HG02970 (cell line): Measurements from ENCODE around the gene PADI1.
"Not testable (repeated sequence)": the region's sequence is repeated elsewhere in the genome, so short reads cannot be mapped to it uniquely, and the experiment has no call there.

Experiments used
- ATAC-seq: cut with Tn5 transposase; IDR thresholded peaks from one replicate; pipeline ENCODE4 v1.9.1; 2021; ENCODE audit warnings: mild to moderate bottlenecking, moderate library complexity, moderate number of reproducible peaks; ENCODE audit not compliant: unreplicated experiment, low FRiP score

Gene PADI1

DNA sequence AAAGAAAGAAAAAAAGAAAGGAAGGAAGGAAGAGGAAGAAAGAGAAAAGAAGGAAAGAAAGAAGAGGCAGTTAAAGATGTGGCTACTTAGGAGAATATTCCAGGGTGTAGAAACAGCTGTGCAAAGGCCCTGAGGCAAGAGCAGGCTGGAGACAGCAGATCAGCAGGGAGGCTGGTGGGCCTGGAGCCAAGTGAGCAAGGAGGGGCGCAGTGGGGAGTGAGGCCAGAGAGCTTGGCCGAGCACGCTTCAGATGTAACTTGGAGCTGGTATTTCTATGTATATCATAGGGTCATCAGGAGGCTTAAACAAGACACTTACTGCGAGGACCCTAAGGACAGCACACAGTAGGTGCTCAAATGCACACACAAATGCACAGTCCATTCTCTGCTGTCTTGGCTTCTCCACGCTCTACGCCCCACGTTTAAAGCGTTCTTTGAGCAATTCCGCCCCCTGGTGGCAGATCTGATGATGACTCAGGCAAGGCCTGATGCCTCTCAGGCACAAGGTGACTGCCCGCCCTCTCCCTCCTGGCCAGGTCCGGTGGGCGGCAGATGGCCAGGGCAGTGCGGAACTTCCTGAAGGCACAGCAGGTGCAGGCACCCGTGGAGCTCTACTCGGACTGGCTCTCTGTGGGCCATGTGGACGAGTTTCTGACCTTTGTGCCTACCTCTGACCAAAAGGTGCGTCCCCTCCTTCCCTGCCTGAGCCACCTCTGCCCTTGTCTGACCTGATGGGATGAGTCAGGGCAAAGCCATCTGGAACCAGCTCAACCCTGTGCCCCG is 32.0 kb downstream of the PADI1 start:
- ATAC-seq, result no peak

DNA sequence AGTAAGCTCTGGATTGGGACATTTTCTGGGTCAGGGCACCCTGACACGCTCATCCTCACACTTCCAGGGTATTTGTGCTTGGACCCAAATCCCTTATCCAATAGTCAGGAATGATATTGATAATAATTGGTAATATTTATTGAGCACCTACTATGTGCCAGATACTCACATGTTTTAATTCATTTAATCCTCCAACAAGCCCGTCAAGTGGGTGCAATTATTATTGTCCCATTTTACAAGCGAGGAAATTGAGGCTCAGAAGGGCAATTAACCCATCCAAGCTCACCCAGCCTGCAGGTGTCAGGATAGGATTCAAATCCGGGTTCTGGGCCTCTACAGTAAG is 32.6 kb downstream of the PADI1 start:
- no peak for ATAC-seq

GRCh38 chr1:17239420-17239819 is 34.5 kb downstream of the PADI1 start:
- no peak for ATAC-seq

DNA sequence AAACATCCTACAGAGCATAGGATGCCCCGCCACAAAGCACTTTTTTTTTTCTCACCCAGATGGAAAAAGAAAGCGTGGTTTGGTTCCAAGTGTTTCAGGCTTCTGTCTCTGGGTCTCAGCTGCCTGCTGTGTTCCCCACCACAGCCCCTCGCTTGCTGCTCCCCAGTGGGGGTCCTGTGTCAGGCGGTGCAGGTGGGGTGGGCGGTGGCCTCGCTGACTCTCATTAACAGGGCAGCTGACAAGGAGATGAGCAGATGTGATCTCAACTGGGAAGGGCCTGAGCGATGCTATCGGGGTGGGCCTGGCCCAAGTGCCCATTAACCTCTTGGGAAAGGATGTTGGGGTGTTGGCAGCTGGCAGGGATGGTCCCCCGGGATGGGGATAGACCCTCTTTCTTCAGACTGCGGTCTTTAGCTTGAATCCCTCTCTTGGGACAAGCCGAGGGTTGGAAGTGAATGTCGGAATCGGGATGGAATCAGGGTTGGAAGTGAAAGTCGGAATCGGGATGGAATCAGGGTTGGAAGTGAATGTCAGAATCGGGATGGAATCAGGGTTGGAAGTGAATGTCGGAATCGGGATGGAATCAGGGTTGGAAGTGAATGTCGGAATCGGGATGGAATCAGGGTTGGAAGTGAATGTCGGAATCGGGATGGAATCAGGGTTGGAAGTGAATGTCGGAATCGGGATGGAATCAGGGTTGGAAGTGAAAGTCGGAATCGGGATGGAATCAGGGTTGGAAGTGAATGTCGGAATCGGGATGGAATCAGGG is 36.3 kb downstream of the PADI1 start:
- not testable (repeated sequence) for ATAC-seq

GRCh38 chr1:17241780-17242074 is 36.8 kb downstream of the PADI1 start:
- not testable (repeated sequence) for ATAC-seq

DNA sequence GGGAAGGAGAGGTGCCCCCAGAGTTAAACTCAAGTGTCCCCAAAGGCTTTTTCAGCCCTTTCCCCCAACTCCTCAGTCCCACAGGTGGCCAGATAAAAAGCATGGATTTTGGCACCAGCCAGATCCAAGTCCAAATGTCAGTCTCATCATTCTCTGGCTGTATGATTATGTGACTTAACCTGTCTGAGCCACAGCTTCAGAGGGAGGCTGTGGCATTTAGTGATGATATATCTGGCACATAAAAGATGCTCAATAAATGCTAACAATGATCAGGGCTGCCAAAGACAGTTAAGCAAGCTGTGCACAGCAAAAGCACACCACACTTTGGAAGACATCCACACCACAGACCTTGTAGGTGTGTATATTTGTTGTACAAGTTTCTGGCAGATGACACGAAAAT is 38.3 kb downstream of the PADI1 start:
- ATAC-seq, result no peak

DNA sequence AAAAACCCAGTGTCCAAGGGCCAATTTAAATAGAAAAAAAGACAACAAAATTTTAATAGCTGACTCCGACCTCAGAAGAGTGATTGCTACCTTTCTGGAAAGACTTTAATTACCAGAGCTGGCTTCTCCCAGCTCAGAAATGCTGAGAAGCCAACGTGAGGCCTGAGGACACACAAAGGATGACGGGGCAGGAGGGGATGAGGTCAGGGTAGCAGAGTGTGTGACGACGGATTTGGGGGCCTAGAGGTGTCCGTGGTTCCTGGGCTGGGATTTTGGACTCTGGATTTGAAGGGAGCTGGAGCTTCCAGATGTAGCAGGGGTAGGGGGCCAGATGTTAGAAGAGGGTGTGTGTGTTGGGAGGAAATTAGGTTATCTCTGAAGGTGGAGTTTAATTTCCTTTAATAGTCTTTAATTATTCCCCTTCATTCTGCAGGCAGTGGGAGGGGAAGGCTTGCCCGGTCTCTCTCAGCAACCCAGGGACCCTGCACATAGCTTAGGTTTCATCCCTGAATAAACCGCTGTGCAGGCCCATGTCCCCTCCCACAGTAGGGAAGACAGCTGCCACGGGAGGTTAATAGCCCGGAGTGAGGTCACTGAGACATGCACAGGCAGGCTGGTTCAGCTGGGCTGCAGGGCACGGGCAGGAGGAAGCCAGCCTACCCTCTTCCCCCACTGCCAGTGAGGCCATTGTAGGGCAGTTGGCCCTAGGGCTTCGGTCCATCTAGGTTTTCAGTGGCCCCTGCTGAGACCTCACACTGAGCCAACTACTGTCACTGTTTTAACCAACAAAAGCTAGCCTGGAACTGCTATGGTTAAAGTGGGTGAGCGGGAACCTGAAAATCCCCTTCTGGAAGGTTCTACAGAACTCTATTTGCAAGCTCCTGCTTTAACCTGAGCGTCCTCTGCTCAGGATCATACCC is 40.2 kb downstream of the PADI1 start:
- ATAC-seq, result no peak

DNA sequence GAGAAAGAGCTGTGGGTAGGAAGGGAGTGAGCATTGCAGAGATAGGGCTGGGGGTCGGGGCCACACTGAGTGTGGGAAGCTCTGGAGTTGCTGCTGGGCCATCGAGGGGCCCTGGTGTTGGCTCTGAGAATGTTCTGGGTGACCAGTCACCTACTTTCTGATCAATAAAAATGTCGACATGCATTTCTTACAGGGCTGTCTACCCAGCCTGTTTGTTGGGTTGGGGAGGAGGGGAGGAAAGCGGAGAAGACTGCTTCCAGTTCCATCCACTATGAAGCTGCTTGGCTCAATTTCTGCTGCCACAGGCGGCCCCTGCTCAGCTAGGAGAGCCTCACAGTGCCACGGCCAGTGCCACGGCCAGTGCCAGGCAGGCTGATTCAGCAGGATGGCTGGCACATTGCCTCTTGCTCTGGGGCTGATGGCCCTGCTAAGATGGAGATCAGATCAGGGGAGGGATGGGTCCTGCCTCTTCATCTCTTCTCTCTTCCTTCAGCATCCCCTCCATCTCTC is 40.9 kb downstream of the PADI1 start:
- no peak for ATAC-seq

- no peak for ATAC-seq
These were observed 42.0 kb downstream of the PADI1 start for GRCh38 chr1:17246971-17247370.

DNA sequence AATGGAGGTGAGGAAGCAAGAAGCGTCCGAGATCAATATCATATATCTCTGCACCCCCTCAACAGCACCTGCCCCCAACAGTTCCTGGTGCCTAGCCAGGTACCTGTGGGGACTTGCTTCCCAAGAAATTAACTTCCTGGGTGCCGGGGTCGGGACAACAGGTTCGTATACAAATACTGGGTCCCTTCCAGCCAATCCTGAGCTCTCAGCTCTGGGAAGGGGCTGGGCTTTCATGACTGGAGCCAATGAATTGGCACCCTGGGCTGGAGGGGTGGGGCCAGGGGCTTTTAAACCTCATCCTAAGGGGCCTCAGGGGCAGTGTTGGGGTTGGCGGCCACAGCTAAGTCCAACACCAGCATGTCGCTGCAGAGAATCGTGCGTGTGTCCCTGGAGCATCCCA is 43.9 kb downstream of the PADI1 start, which contains the start of gene PADI3:
PADI3 (plus strand) TSS at position 318 of the 400 bp plus-strand sequence; CDS start at position 358, 40 bp downstream.
- no peak for ATAC-seq

- no peak for ATAC-seq
These were observed 45.7 kb downstream of the PADI1 start for GRCh38 chr1:17250601-17251000.

DNA sequence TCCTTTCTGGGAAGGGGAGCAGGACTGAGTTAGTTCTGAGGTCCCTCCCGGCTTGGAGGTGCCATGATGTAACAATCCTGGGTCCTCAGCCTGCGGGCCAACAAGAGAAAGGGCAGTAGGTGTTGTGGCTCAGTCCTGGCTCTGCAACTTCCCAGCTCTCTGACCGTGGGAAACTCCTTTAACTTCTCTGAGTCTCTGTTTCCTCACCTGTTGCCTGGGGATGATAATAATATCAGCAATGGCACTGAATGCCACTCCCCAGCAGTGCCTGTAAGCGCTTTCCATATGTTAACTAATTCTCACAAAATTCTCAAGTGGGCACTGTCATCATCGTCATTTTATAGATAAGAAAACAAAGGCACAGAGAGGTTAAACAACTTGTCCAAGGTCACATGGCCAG is 46.3 kb downstream of the PADI1 start:
- no peak for ATAC-seq

DNA sequence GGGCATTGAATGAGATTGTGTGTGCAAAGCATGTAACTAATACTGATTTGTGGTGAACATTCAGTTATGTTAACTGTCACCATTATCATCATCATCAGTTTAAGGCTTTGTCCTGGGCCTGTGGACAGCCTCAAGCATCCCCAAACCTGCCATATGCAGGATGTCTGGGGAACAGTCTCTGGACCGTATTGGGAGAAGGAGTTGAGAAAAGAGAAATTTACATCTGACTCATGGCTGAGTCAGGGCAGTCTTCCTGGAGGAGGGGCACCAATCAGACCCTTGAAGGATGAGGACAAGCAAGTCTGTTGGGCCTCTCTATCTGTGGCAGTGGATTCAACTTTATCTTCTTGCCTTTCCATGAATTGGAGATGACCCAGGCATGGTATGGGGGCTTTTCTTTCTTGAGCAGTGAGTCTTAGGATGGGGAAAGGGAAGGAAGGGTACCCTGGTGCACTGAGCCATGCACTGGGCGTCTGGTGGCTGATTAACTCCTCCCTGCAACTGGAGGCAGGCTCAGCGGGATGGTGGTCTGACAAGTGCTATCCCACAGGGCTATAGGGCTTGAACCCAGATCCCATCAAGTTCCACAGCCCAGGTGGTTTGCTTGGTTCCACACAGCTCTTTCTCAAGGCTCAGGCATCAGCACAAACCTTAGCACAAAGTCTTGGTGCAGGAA is 46.9 kb downstream of the PADI1 start:
- ATAC-seq, result no peak

- no peak for ATAC-seq
These were observed 50.4 kb downstream of the PADI1 start for GRCh38 chr1:17255336-17255735.

- no peak for ATAC-seq
These were observed 53.3 kb downstream of the PADI1 start for GRCh38 chr1:17258116-17258757.

DNA sequence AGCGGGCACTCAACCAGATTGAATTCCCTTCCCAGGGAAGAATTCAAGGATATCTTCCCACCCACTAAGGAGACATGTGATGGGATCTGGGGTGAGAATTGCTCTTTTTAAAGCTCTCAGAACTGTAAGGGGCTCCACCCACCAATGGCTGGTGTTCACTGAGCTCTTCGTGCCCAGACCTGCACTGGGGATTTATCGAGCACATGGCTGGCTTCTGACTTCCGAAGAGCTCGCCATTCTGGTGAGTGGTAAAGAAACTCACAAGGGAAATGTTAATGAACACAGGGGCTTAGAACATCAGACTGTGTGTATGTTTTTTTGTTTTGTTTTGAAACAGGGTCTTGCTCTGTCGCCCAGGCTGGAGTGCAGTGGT is 53.8 kb downstream of the PADI1 start:
- ATAC-seq, result no peak

- no peak for ATAC-seq
These were observed 54.4 kb downstream of the PADI1 start for GRCh38 chr1:17259233-17259873.

- ATAC-seq, result no peak
These were observed 55.3 kb downstream of the PADI1 start for GRCh38 chr1:17260264-17260663.

- no peak for ATAC-seq
These were observed 55.8 kb downstream of the PADI1 start for GRCh38 chr1:17260738-17261137.
